RWPE1 (cell line): Measurements from ENCODE around the gene BMPR1B.

ENCODE experiments used
- CTCF ChIA-PET: fragments of 350-600 bp; sonication (Branson Sonifier 250); formaldehyde crosslinking; extraction: SDS; loops from one replicate; lab custom pipeline; 2021; lab: Yijun Ruan, JAX
- POLR2A ChIA-PET: fragments of 400-600 bp; formaldehyde crosslinking; extraction: SDS; loops from one replicate; lab custom pipeline; 2020; ENCODE audit warnings: antibody characterized with exemption; ENCODE audit not compliant: low non-redundant PET; lab: Yijun Ruan, JAX
- DNase-seq: peaks from one replicate; pipeline ENCODE4 v3.0.0; 2012; ENCODE audit warnings: low spot score
- H3K27ac ChIP-seq: fragments of 450-650 bp; 2 replicates; pipeline ENCODE4 v1.5.1; 2017
- TF ChIP-seq, protein P1 (sequence below): fragments of 450-650 bp; conservative IDR thresholded peaks from 2 replicates; pipeline ENCODE4 v1.5.1; 2017; ENCODE audit warnings: low read depth, mild to moderate bottlenecking

Gene BMPR1B

DNA sequence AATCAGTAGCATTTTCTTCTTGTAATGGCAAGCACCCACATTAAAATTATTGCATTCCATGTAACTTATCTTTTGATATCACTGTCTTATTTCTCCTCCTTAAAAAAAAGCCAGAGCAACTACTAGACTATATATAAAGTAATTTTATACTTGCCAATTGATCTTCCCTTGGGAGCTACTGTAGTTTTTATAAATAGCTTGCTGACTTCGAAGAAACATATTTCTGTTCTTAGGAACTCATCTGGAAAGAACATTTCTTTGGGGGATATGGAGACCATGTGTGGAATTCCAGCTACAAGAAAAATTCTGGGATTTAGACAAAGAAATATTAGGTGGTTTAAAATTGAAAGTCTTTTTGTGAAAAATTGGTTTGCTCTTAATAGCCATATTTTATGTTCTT, 94.9 kb downstream of the BMPR1B start:
- no peak overlapping the region for H3K27ac ChIP-seq
- TF ChIP-seq, protein P1, sequence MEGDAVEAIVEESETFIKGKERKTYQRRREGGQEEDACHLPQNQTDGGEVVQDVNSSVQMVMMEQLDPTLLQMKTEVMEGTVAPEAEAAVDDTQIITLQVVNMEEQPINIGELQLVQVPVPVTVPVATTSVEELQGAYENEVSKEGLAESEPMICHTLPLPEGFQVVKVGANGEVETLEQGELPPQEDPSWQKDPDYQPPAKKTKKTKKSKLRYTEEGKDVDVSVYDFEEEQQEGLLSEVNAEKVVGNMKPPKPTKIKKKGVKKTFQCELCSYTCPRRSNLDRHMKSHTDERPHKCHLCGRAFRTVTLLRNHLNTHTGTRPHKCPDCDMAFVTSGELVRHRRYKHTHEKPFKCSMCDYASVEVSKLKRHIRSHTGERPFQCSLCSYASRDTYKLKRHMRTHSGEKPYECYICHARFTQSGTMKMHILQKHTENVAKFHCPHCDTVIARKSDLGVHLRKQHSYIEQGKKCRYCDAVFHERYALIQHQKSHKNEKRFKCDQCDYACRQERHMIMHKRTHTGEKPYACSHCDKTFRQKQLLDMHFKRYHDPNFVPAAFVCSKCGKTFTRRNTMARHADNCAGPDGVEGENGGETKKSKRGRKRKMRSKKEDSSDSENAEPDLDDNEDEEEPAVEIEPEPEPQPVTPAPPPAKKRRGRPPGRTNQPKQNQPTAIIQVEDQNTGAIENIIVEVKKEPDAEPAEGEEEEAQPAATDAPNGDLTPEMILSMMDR = no peak
- ChIA-PET CTCF (no interaction called here), POLR2A (no interaction called here)
- no peak for DNase-seq

DNA sequence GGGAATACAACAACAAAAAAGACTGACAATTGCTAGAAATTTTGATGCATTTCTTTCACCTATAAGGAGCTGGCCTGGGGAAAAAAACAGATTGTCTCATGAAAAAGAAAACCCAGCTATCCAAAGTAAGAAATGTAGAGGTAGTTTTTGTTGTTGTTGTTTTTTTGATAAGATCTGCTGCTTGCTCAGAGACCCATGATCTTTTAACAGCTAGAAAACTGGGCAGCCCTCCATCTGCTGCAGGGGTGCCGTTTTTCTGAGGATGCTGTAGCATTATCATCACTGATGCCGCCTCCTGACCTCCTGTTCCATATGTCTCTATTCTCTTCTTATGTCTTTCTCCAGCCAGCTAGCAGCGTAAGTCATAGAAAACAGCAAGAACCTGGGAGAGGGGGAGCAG, 98.3 kb downstream of the BMPR1B start:
- no peak overlapping the region for H3K27ac ChIP-seq
- POLR2A ChIA-PET = no interaction called here
- CTCF ChIA-PET = no interaction called here
- DNase-seq = no peak
- TF ChIP-seq, protein P1 = no peak

DNA sequence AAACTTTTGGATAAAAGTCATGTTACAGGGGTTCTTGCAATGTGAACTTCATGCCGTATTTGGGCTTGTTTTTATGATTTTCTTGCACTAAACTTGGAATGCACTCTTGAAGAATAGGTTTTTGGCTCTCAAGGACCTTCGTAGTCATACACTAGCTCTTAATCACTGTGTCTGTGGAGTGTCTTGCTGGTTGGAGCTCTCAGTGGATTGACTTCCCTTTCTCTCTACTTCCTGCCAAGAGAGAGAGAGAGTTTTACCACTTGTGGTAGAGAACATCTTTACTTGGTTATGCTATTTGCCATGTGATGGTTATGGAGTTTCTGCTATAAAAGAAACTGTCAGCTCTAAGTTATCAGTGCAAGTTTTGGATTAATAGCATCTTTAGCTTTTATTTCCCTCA, 112.4 kb downstream of the BMPR1B start:
- CTCF ChIA-PET = interaction anchor here (0.7 kb wide), 1 partner anchor 292 kb away, joined by 4 read pairs; no protein-coding TSS in a partner anchor
- H3K27ac ChIP-seq = no peak overlapping the region
- TF ChIP-seq, protein P1 = no peak
- DNase-seq = no peak
- POLR2A ChIA-PET = no interaction called here

DNA sequence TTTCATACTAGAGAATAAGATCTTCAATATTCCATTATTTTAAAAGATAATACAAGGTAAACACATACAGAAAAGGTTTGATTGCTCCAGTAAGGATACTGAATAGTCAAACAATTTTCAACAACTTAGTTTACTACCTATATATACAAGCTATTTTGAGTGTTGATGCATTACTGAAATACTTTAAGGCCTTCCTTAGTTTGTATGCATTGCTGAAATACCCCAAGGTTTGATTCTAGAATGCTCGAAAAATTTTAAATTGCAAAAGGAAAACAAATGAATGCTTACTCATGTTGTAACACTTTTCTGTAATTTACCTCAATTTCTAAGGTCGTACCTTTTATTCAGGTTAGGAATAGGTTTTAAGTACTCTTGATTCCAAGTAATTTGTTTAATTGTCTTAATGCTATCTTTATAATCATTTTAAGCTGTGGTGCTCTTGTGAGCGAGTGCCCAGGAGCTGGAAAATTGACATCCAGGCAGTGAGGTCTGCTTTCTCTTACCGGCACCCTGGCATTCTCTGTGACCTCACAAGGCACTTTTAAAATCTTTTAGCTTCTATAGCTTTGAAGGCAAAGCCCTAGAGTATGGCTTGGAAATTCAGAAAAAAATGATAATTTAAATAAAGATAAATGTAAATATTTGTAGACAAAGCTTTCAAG, 114.0 kb downstream of the BMPR1B start:
- CTCF ChIA-PET = interaction anchor here (1.0 kb wide), 1 partner anchor 38 kb away, joined by 3 read pairs; no protein-coding TSS in a partner anchor
- DNase-seq = no peak
- POLR2A ChIA-PET = no interaction called here

DNA sequence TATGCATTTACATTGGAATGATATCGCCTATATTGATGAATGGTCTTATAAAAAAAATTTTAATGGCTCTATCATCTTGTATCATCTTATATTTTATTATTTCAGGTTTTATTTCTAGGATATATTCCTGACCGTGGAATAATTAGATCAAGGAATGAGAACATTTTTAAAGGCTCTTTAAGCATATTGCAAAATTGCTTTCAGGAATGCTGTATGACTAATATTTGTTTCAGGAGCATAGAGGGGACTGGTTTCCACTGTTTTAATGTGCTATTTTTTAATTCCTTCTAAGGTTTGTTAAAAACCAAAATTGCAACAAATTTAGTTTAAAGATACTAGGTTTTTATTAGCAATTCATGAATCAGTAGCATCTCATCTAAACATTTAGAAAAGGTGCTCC, 120.2 kb downstream of the BMPR1B start:
- H3K27ac ChIP-seq = no peak overlapping the region
- ChIA-PET POLR2A (no interaction called here), CTCF (no interaction called here)
- peak; percentile 21 for DNase-seq
- TF ChIP-seq, protein P1 = no peak

More for the DNA sequence above, 114.0 kb downstream of the BMPR1B start:
- TF ChIP-seq, protein P1 = no peak
- no peak overlapping the region for H3K27ac ChIP-seq

DNA sequence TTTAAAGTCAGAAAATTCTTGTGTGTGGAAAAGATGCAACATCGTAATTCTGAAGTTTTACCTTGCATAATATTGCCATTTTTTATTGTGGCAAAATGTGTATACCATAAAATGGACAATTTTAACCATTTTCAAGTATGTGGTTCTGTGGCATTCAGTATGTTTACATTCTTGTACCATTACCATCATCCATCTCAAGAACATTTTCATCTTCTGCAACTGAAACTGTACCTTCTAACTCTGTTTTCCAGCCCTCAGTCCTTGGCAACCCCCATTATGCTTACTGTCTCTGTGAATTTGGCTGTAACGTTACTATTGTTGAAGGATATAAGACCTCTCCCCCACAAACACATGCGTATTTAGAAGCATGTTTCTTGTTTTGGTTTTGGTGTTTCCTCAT, 123.2 kb downstream of the BMPR1B start:
- TF ChIP-seq, protein P1 = no peak
- DNase-seq = no peak
- ChIA-PET CTCF (no interaction called here), POLR2A (no interaction called here)
- H3K27ac ChIP-seq = no peak overlapping the region
